HTERT RPE-1 (cell line): Measurements from ENCODE around the gene CRTC1.

ENCODE experiments used
- in situ Hi-C: fragments of 300-500 bp; cut with MboI; formaldehyde crosslinking; loops from 4 replicates; pipeline ENCODE4 v1.14.3; 2020; ENCODE audit warnings: low sequenced_read_pairs

The CRTC1 gene

GRCh38 chr19:18651733-18652132, 31.7 kb upstream of the CRTC1 start:
- in situ Hi-C loops: no loop called here

- in situ Hi-C loops: no loop called here
Measured at GRCh38 chr19:18653853-18654252, 29.6 kb upstream of the CRTC1 start.

DNA sequence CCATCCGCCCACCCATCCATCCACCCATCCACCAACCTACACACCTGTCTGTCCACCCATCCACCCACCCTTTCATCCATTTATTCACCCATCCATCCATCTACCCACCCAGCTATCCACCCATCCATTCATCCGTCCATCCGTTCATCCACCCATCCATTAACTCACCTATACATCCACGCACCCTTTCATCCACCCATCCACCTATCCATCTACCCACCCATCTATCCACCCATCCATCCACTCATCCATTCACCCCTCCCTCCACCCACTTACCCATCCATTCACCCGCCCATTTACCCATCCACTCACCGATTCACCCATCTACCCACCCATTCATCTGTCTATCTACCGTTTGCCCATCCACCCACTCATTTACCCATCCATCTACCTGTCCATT, 29.0 kb upstream of the CRTC1 start:
- in situ Hi-C loops: no loop called here

DNA sequence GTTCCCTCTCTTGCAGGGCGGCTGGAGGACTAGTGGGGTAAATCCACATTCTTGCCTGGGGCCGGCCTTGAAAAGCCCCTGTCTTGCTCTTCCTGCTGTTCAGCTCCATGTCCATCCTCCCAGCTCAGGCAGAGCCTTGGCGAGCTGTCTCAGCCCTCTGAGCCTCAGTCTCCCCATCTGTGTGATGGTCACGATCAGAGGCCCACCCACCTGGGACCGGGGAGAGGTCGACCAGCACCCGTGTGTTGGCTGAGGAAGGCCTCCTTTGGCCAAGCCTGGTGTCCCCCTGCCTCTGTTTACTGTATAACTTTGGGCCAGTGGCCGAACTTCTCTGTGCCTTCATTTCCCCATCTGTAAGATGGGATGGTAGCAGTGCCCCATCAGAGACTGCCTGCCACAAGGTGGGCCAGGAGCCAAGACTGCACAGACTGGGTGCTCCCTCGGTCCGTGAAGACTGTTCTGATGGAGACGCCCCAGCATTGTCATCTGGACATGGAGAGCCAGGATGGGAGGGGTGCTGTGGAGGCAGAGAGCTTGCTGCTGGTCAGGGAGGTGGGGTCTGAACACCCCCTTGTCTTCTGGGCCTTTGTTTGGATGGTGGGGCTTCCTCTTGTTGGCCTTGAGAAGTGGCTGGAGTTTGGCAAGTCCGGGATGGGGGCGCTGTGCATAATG, 28.2 kb upstream of the CRTC1 start:
- in situ Hi-C loops: no loop called here

- in situ Hi-C loops: no loop called here
Measured at GRCh38 chr19:18656337-18657086, 27.0 kb upstream of the CRTC1 start.

- in situ Hi-C loops: no loop called here
Measured at GRCh38 chr19:18657590-18658365, 25.7 kb upstream of the CRTC1 start.

GRCh38 chr19:18658366-18658855, 25.1 kb upstream of the CRTC1 start:
- in situ Hi-C loops: no loop called here

- in situ Hi-C loops: no loop called here
Measured at GRCh38 chr19:18659281-18660050, 24.0 kb upstream of the CRTC1 start.

GRCh38 chr19:18660051-18660910, 23.2 kb upstream of the CRTC1 start:
- in situ Hi-C loops: no loop called here

- in situ Hi-C loops: no loop called here
Measured at GRCh38 chr19:18660939-18661670, 22.4 kb upstream of the CRTC1 start.

- in situ Hi-C loops: no loop called here
Measured at GRCh38 chr19:18662972-18663732, 20.3 kb upstream of the CRTC1 start.

- in situ Hi-C loops: no loop called here
Measured at GRCh38 chr19:18663940-18664530, 19.4 kb upstream of the CRTC1 start.

GRCh38 chr19:18665771-18666202, 17.7 kb upstream of the CRTC1 start:
- in situ Hi-C loops: no loop called here

GRCh38 chr19:18666317-18666716, 17.2 kb upstream of the CRTC1 start:
- in situ Hi-C loops: no loop called here

- in situ Hi-C loops: no loop called here
Measured at GRCh38 chr19:18666784-18667183, 16.7 kb upstream of the CRTC1 start.

- in situ Hi-C loops: no loop called here
Measured at GRCh38 chr19:18667531-18668251, 15.8 kb upstream of the CRTC1 start.

- in situ Hi-C loops: no loop called here
Measured at GRCh38 chr19:18668252-18668631, 15.2 kb upstream of the CRTC1 start.
